HG03521 (cell line): ENCODE results near the gene SPTBN1.

ENCODE experiments used
- ATAC-seq: cut with Tn5 transposase; IDR thresholded peaks from one replicate; pipeline ENCODE4 v1.9.1; 2021; ENCODE audit warnings: mild to moderate bottlenecking, moderate library complexity; ENCODE audit not compliant: unreplicated experiment

The SPTBN1 gene

DNA sequence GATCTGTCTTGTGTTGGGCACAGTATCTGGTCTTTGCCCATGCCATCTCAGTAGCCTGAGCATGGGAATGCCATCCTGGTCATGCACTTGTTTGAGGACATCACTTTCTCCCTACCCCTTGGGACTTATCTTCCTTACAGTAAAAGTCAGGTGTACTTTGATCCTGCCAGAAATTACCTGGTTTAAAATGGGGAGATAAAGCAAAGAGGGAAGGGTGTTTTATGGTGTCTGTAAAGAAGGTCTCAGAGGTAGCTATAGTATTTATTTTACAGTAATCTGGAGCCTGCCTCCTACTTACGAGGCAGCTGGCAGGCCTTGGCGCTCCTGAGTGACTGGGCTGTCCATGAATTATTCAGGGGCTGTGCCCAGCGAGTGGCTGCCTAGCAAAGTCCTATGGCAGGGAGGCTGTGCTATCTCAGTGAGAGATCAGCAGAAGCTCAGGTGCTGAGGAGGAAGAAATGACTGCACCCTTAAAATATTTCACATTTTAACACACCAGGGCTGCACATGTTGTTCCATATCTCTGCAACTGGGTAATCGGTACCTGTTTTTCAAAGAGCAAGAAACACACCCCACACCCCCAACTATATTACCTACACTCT is 93.9 kb downstream of the SPTBN1 start:
- no peak for ATAC-seq

DNA sequence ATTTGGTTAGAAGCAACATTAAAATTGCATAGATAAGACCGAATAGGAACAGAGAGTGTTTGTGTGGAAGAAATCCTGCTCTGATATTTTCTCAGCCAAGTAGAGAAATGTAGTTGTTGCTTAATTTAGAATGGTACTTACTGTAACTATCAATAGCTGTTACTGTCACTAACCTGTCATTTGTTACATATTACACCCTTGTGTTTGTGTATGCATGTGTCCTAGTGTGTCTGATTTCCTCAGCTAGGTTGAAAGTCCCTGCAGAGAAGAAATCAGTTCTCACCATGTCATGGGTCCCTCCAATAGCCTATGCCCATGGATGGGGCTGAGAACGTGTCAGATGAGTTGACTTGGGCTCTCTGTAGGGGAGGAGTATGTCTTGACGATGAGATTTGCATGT is 94.4 kb downstream of the SPTBN1 start:
- no peak for ATAC-seq

GRCh38 chr2:54551123-54551756 is 95.1 kb downstream of the SPTBN1 start:
- ATAC-seq = peak; percentile 77

DNA sequence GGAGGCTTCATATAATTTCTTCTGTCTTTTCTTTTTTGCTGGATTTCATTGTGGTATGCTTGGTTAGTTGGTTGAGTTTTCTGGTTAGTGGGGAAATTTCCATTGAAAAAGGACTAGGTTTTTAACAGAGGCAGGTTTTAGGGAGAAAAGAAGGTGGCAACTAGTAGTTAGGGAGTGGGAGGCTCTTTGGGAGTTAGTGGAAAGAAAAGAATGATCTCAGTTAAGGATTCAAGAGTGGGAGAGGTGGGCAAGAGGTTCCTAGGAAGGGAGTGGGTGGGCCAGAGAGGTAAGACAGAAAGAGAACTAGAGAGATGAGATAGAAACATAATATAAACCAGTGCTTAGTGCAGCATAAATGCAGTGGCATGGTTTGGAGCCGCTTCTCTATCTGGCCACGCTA is 96.9 kb downstream of the SPTBN1 start:
- no peak for ATAC-seq

- ATAC-seq = no peak
Observed at GRCh38 chr2:54553775-54554174, 97.6 kb downstream of the SPTBN1 start.

DNA sequence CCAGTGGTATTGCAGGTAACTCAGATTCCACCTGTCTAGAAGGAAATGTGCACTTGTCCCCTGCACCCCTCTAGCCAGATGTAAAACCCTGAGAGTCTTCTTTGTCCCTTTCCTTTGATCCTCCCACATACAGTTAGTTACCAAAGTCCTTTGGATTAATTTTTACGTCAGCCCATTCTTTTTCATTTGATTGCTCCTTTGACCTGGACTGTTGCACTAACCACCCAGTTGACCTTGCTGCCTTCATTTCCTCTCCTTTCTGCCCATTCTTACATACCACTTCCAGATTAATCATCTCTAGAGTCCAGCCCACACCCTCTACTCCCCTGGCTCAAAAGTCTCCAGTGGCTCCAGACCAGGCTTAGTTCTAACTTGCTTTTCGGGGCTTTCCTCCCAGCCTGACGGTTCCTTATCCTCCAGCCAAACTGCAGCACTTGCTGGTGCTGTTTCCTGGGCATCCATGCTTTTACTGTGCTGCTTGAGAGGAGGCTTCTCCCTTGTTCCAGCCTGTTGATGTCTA is 99.3 kb downstream of the SPTBN1 start:
- no peak for ATAC-seq

DNA sequence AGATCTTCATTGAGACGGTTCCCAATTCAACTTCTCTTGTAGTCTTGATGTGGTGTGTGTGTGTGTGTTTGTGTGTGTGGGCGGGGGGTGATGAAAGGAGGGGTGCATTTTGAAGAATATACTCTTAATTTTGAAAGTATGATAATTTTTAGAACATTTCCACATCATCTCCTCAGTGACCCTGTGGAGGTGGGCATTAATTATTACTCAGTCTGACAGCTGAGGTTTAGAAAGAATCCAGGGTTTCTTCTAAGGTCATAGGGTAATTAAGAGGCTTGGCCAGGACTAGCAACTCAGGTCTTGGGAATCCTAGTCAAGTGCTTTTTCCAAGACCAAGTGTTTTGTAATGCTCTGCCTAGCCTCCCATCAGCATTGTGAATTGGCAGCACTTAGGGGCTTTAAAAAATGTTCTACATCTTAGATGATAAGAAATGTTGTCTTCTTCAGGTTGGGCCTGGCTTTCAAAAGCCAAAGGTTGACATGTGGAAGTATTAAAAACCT is 100.5 kb downstream of the SPTBN1 start:
- ATAC-seq = no peak

DNA sequence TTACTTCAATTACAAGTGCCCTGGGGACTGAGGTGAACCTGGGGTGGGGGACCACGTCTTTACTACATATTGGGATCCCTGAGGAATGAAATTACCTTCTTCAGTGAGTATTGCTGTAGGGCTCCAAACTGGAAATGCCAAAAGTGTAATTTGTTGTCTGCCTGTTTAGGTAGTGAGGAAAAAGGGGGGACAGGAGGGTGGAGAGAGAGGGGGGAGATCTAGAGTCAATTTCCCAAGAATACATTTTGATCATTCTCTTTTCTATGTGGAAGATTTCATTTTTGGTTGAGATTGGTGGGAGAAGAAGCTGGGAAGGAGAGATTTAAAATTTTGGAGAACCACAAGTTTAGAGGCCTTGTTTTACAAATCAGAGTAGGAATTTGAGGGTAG is 101.1 kb downstream of the SPTBN1 start:
- ATAC-seq = no peak

- ATAC-seq = peak; percentile 38
Observed at GRCh38 chr2:54557601-54558187, 101.6 kb downstream of the SPTBN1 start.

- ATAC-seq = peak; percentile 39
Observed at GRCh38 chr2:54558188-54559005, 102.3 kb downstream of the SPTBN1 start.

GRCh38 chr2:54559006-54559445 is 102.9 kb downstream of the SPTBN1 start:
- no peak for ATAC-seq

GRCh38 chr2:54559593-54560145 is 103.5 kb downstream of the SPTBN1 start:
- ATAC-seq = no peak

DNA sequence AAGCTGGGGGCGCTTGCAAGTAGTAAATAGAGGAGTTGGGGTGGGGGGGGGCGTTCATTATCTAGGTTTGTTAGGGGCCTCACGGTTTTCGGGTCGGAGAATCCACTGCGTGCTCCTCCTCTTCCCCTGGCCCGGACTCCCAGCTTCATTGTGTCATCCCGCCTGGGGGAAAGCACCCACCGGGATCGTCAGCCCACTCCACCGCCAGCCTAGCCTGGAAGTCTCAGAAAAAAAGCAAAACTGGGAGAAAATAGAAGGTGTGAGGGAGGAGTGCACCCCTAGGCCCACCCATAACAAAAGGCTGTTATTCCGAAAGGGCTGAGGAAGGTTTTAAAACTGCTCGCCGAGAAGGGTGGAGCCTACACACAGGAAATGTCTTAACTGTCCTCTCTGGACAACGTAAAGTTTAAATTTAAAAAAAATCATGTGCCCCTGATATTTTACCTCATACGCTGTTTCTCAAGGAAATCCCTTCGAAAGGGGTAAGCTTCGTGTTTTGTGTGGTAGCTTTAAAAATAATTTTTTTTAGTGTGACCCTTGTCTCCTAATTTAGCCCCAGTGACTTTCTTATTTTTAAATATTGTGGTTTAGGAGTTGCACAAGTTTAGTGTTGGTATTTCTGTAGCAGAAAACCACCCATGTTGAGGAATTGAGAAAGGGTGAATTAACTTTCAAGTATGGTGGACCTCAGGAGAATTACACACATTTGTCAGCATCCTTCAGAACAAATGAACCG is 104.2 kb downstream of the SPTBN1 start:
- ATAC-seq = peak; percentile 42

GRCh38 chr2:54561010-54561409 is 104.9 kb downstream of the SPTBN1 start:
- ATAC-seq = no peak

DNA sequence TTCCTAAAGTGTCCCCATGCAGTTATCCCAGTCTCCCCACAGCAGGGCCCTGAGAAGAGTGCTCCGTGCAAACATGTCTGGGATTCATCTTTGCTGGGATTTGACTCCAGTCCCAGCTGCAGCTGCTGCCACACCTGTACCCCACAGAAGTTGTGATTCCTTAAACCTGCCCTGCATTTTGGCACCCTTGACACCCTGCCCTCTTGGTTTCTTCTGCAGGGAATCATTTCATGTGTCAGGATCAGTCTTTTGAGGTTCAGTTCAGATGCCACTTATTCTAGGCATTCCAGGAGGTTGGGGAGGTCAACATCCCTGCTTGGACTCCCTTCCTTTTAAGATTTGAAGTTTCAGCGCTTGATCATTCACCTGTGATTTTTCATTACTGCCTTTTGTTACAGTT is 108.3 kb downstream of the SPTBN1 start:
- ATAC-seq = no peak

- no peak for ATAC-seq
Observed at GRCh38 chr2:54565551-54565950, 109.4 kb downstream of the SPTBN1 start.

GRCh38 chr2:54566896-54567295 is 110.8 kb downstream of the SPTBN1 start:
- no peak for ATAC-seq

DNA sequence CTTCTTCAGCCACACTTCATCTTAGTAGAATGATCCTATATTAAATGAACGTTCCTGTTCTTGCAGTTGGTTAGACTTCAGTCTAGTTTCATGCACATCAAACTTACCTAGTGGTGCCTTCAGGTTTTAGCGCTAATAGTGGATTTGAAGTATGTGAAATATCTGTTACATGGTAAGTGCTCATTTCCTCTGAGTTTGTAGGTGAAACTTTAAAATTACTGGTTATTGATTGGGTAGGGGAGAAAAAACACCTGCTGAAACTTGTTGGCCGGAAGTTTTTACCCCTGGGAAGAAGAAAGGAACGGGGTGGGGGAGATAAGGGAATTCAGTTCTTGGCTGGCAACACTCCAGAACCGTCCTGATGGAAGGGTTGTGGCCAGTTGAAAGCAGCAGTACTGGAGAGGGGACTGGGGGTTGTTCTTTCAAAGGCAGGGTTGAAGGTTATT is 112.8 kb downstream of the SPTBN1 start:
- no peak for ATAC-seq

GRCh38 chr2:54569745-54570301 is 113.7 kb downstream of the SPTBN1 start:
- ATAC-seq = no peak

DNA sequence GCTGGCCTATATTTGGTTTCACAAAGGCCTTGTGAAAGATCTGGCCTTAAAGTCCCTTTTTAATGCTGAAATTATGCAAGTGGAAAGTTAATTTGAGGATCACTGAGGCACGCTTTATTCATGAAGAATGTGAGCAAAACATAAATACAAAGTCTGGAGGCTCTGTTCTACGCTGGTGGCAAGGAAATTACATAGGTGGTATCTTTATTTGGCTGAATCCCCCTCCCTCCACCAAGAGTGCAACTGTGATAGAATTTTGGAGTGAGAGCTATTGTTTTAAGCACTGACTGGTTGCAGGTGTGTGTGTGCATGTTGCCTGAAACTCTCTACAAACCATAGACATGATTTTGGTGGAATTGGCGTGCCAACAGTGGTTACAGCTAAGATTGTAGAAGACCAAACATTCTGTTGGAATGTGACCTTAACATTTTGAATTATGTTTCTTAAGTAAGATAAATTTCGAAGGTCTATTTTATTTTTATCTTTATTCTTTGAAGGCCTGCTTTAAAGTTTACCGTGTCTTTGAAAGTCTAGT is 114.3 kb downstream of the SPTBN1 start:
- no peak for ATAC-seq
